HG03196 (cell line): Measurements from ENCODE around the gene CDH7.

Experiments
- ATAC-seq: cut with Tn5 transposase; IDR thresholded peaks from one replicate; pipeline ENCODE4 v1.9.1; 2021; ENCODE audit not compliant: unreplicated experiment

The CDH7 gene

DNA sequence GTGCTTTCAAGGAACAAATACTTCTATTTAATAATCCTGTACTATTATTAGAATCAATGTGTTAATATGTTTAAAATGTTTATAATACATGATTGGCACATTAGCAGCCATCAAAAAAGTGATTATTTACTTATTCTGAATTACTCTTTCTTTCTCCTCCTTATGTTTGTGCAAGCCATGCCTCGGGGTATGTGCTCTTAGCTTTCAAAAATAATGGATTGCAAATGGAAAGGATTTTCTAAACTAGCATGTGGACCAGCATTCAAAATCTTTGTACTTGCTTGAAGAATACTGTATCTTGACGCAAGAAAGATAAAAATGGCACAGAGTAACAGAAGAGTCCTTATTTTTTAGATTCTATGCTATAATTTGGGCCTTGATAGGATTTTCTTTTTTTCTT, 156.5 kb downstream of the CDH7 start:
- no peak for ATAC-seq

DNA sequence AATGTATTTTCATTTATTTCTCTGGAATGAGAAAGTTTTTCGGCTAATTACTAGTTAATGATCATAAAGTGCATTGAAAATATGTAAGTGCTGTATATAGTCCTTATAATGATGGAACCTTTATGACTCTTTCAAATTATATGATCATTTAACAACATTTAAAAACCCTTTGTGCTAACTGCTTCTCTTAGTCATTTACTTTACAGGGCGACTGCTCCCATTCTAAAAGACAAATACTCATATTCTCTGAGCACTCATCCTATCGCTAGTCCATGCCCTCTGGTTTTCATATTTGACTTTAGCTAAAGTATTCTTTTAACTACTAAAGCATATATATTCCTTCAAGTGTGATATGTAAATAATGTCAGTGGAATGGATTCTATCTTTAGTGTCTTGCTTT, 168.2 kb downstream of the CDH7 start:
- no peak for ATAC-seq

DNA sequence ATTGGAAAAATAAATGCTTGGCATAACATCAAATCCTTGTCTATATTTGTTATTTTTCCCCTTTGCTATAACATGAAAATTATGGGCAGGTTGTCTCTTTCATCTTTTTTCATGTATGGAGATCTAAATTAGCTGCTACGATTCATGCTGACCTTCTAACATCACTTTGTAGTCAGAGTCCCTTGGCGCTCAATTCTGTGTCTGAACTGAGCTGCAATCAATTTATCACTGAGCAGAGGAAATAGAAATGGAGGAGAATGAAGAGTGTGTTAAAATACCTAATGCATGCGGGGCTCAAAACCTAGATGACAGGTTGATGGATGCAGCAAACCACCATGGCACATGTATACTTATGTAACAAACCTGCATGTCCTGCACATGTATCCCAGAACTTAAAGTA, 168.9 kb downstream of the CDH7 start:
- no peak for ATAC-seq

DNA sequence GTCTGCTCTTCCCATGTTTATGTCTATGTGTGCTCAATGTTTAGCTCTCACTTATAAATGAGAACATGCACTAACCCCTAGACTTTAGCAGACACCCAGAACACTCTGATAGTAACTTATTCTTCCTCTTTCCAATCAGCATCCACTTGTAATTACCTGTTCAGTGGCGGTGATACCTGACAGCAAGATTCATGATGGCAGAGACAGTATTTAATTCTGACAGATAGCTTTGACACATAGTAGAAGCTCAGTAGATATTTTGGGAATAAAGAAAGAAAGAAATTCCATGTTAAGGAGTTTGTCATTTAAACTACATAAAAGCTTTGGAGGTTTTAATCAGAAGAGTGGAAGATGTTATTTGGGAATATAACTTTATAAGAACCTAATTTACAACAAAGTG, 171.3 kb downstream of the CDH7 start:
- ATAC-seq: no peak

DNA sequence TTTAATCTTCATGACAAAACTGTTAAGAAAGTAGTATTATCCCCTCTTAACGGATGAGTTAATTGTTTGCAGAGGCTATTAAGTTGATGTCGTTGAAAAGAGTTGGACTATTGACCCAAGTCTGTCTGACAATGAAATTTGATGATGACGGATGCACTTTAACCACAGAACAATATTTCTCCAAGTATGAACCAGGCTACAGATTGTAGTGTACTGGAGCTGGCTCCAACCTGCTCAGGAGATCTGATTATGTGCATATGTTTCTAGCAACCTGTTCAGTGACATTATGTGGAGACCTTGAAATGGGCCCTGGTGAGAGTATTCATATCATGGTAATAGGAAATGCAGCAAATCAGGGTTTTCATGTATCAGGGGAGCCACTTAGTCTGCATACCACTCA, 174.1 kb downstream of the CDH7 start:
- no peak for ATAC-seq

DNA sequence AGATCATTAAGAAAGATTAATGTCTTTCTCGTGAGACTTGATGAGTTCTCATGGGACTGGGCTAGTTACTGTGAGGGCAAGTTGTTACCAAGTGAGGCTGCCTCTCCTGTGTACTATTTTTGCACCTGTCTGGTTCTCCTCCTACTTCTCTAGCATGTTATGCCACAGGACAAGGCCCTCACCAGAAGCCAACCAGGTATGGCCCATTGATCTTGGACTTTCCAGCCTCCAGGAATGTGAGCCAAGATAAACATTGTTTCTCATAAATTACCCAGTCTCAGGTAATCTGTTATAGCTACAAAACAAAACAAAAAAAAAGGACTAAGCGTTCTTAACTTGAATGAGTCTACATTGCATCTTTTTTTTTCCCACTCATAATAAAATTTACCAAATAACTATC, 184.1 kb downstream of the CDH7 start:
- ATAC-seq: no peak

DNA sequence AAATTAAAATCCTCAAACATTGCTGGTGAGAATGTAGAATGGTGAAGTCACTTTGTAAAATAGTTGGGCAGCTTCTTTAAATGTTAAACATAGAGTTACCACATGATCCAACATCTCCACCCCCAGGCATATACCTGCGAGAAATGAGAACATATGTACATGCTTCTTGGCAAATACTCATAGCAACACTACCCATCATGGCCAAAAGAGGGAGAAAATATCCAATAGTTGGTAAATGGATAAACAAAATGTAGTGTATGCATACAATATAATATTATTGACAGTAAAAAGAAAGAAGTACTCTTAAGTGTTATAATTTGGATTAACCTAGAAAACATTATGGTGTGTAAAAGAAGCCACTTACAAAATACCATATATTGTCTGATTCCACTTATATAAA, 185.9 kb downstream of the CDH7 start:
- ATAC-seq: no peak

DNA sequence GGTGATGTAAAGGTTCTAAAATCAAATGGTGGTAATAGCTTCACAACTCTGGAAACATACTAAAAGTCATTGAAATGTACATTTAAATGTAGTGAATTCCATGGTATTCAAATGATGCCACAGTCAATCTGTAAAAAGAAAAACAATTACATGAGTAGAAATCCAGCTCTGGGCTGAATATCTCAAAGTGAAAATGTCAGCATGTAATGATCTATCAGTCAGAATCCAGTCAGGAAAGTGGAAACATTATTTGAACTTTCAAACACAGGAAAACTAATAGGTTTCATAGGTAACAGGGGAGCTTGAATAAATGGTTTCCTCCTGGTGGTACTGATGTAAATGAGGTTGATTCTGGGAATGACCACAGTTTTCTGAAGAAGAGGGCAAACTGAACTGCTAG, 186.4 kb downstream of the CDH7 start:
- no peak for ATAC-seq

DNA sequence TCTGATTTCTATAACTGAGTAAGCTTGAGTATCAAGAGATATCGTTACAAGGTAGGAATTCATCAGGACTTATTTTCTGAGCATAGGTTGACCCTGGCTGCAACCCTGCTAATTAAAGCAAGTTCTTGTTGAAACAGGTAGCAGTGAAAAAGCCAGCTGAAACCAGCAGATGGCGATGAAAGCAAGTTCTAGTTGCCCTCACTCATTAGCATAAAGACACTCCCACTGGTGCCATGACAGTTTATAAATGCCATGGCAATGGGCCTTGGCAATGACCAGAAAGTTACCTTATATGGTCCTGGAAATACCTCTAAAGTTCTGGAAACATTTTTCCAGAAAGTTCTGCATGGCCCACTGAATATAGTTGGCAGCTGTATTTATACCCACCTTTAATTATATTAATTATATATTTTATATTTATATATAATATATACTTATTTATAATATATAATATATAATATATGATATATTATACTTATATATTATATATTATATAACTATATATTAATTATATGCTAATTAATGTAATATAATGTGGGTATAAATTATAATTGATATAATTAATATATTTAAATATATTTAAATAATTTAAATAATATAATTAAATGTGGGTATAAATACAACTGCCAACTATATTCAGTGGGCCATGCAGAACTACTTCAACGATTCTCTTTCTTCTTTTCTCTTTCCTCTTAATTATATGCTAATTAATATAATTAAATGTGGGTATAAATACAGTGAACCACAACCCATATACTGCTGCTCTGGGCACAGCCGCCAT, 188.0 kb downstream of the CDH7 start:
- peak; percentile 89 for ATAC-seq
